Activated B cell treated with CpG ODN at 0.5 μM for 24 hours (primary cell): ENCODE measurements around the gene HNRNPA3. TPM values are rescaled to one million over a fixed set of nuclear protein-coding genes. Genes with fewer than 3 reads are reported as not detected.
A peak's percentile ranks its signal among the peaks of the same experiment; 100 is the strongest.

Experiments
- ATAC-seq: fragments of 200-7000 bp; cut with Tn5 transposase; one replicate; pipeline ENCODE4 v1.10.0; 2021; ENCODE audit warnings: low read depth, mild to moderate bottlenecking, moderate library complexity
- CTCF ChIA-PET: fragments of 350-600 bp; sonication (Branson Sonifier 250); formaldehyde crosslinking; loops from one replicate; lab custom pipeline; 2021; ENCODE audit warnings: antibody characterized with exemption; lab: Charles Lee
- POLR2A ChIA-PET: fragments of 350-600 bp; sonication (Branson Sonifier 250); formaldehyde crosslinking; loops from one replicate; lab custom pipeline; 2021; ENCODE audit warnings: antibody characterized with exemption; lab: Charles Lee
- DNase-seq: peaks from one replicate; pipeline ENCODE4 v3.0.0; 2022
- H3K27ac Mint-ChIP-seq: one replicate; pipeline ENCODE4 v1.8.0; 2020; ENCODE audit warnings: mixed read lengths
- H3K27me3 Mint-ChIP-seq: one replicate; pipeline ENCODE4 v1.8.0; 2021; ENCODE audit warnings: mixed read lengths
- H3K36me3 Mint-ChIP-seq: one replicate; pipeline ENCODE4 v1.8.0; 2021; ENCODE audit warnings: low read depth, mixed read lengths
- H3K4me1 Mint-ChIP-seq: one replicate; pipeline ENCODE4 v1.8.0; 2021; ENCODE audit warnings: mixed read lengths
- H3K4me3 Mint-ChIP-seq: one replicate; pipeline ENCODE4 v1.8.0; 2020; ENCODE audit warnings: mild to moderate bottlenecking, mixed read lengths
- H3K9me3 Mint-ChIP-seq: one replicate; pipeline ENCODE4 v1.8.0; 2020; ENCODE audit warnings: mixed read lengths
- intact Hi-C: fragments of 100-400 bp; cut with micrococcal nuclease; formaldehyde crosslinking; loops from one replicate; pipeline ENCODE4 v1.15.1; 2024
- total RNA-seq: library from RNA; stranded (reverse); gene quantifications from 2 replicates; pipeline ENCODE4 v1.2.3, GENCODE V29; 2022
- TF ChIP-seq, protein P1 (sequence below): fragments of 200-600 bp; IDR thresholded peaks from one replicate; pipeline ENCODE4 v1.8.0; 2022; ENCODE audit warnings: antibody characterized with exemption, mild to moderate bottlenecking

Gene HNRNPA3
- total RNA-seq, 1 donor from 2014 or later, result 254 TPM

DNA sequence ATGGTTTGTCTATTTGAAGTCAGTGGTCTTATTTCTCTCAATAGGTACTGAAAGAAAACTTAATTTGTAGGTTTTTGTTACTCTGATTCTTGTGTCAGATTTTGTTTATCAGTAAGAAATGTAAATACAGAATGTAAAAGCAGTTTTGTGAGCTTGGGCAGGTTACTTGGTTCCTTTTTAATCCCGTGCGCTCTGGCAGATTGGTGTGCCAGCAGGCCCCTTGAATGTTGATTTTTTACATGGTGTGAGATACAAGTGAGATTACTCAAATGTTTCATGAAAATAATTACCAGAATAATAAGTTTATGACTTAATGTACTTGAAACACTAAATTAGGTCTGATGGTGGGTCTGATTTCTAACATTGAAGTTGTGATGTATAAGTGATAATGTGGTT lies 13.4 kb downstream of the HNRNPA3 start:
- Mint-ChIP-seq H3K9me3 (no peaks in the 10 kb centered on the region), H3K36me3 (peaks cover 76% of the 10 kb centered on the region)

DNA sequence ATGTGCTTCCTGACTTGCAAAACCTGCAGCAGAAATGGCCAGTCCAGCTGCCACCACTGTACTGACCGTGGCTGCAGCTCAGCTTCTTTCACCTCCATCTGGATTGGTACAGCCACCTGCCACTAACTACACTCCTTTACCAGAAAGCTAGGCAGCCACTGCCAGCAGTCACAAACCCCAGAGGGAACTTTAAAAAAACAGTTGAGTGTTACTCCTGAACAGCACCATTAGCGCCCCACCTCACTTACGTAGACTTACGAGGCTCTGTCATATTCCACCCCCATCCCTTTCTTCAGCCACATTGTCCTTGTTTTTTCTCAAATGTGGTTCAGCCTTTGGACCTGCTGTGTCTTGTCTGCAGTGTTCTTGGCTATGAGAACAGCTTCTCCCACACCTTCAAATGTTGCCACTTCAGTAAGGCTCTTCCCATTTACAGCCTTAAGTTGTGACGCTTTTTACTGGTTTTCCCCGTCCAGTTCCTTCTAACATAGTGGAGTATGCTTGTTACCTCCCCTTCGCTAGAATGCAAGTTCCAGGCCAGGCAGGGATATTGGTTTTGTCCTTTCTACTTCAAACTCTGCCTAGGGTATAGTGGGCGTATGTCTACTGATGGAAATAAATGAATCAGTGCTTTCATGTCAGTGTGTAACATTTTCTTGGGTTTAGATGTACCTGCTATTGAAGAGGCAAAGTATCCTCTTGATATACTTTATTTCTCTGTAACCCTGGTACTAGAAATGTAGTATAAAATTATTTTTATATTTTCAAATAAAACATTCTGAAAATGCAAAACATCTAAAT lies 17.0 kb downstream of the HNRNPA3 start:
- Mint-ChIP-seq H3K4me3 (no peak overlapping the region), H3K27ac (no peak overlapping the region), H3K4me1 (peaks cover 23% of the 10 kb centered on the region), H3K36me3 (peaks cover 82% of the 10 kb centered on the region), H3K9me3 (no peaks in the 10 kb centered on the region), H3K27me3 (no peaks in the 10 kb centered on the region)
- TF ChIP-seq, protein P1, sequence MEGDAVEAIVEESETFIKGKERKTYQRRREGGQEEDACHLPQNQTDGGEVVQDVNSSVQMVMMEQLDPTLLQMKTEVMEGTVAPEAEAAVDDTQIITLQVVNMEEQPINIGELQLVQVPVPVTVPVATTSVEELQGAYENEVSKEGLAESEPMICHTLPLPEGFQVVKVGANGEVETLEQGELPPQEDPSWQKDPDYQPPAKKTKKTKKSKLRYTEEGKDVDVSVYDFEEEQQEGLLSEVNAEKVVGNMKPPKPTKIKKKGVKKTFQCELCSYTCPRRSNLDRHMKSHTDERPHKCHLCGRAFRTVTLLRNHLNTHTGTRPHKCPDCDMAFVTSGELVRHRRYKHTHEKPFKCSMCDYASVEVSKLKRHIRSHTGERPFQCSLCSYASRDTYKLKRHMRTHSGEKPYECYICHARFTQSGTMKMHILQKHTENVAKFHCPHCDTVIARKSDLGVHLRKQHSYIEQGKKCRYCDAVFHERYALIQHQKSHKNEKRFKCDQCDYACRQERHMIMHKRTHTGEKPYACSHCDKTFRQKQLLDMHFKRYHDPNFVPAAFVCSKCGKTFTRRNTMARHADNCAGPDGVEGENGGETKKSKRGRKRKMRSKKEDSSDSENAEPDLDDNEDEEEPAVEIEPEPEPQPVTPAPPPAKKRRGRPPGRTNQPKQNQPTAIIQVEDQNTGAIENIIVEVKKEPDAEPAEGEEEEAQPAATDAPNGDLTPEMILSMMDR, result no peak
- ChIA-PET POLR2A (interaction anchor here (1.7 to 5.0 kb wide), 2 partner anchors 8 to 34 kb away, joined by 4 to 36 read pairs; partner anchors contain the start of gene NFE2L2), CTCF (interaction anchor here (1.0 to 1.1 kb wide), 2 partner anchors 65 to 187 kb away, joined by 3 read pairs; no protein-coding TSS in a partner anchor)
- no peak for ATAC-seq
- no peak for DNase-seq
- intact Hi-C loops, result loop anchor here (2.0 to 5.0 kb wide), 2 partner anchors 17 to 33 kb away; partner anchors contain the start of gene NFE2L2

More for the DNA sequence above, 13.4 kb downstream of the HNRNPA3 start:
- ATAC-seq, result no peak
- Mint-ChIP-seq H3K4me3 (no peak overlapping the region), H3K4me1 (peaks cover 24% of the 10 kb centered on the region), H3K27me3 (no peaks in the 10 kb centered on the region), H3K27ac (peak overlapping the region; percentile 22)
- CTCF ChIA-PET, result interaction anchor here (0.6 to 2.3 kb wide), 2 partner anchors 27 to 61 kb away, joined by 3 to 7 read pairs; no protein-coding TSS in a partner anchor
- no peak for DNase-seq
- POLR2A ChIA-PET, result interaction anchor here (0.7 to 3.0 kb wide), 6 partner anchors 13 to 38 kb away, joined by 3 to 18 read pairs (median 4); partner anchors contain the start of genes HNRNPA3 and NFE2L2
- intact Hi-C loops, result loop anchor here (1.0 to 5.0 kb wide), 2 partner anchors 10 to 36 kb away; partner anchors contain the start of gene NFE2L2
- TF ChIP-seq, protein P1, result no peak

DNA sequence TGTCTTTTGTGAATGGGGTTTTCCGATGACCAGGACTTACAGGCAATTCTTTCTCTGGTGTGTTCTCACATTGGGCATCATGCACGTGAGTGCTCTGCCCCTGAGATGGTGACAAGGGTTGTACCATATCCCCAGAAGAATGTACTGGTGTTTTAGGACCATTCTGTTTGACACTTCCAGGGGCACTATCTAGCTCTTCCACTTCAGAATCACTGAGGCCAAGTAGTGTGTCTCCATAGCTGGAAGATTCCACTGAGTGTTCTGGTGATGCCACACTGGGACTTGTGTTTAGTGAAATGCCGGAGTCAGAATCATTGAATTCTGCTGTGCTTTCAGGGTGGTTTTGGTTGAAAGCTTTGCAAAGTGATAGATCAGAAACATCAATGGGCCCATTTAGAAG lies 18.7 kb downstream of the HNRNPA3 start:
- no peak for ATAC-seq
- intact Hi-C loops, result loop anchor here (2.0 kb wide), 1 partner anchor 16 kb away; no protein-coding TSS in a partner anchor
- H3K36me3 Mint-ChIP-seq, result peaks cover 84% of the 10 kb centered on the region

DNA sequence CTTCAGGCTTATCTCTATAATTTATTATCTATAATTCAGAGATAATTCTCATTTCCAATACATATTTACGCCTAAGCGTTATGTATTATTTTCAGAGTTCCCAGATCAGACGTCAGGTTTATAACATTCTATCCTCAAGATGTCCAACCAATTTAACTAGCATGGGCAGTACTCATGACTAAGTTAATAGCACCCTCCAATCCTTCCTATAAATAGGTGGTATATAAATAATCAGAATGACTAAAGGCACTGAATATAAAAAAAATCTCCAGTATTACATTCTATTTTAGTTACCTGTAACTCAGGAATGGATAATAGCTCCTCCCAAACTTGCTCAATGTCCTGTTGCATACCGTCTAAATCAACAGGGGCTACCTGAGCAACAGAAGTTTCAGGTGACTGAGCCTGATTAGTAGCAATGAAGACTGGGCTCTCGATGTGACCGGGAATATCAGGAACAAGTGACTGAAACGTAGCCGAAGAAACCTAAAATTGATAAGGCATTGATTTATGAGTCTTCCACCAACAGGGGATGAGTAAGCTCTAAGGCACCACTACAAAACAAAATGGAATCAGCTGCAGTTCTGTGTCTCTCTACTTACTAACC lies 19.6 kb downstream of the HNRNPA3 start:
- Mint-ChIP-seq H3K27ac (no peak overlapping the region), H3K4me1 (peaks cover 14% of the 10 kb centered on the region), H3K36me3 (peaks cover 77% of the 10 kb centered on the region), H3K9me3 (no peaks in the 10 kb centered on the region), H3K4me3 (no peak overlapping the region), H3K27me3 (no peaks in the 10 kb centered on the region)
- DNase-seq, result no peak
- CTCF ChIA-PET, result interaction anchor here (1.0 to 2.1 kb wide), 3 partner anchors 23 to 67 kb away, joined by 3 to 6 read pairs (median 5); no protein-coding TSS in a partner anchor
- TF ChIP-seq, protein P1, result no peak
- intact Hi-C loops, result no loop called here
- no peak for ATAC-seq
- POLR2A ChIA-PET, result interaction anchor here (5.0 kb wide), 1 partner anchor 32 kb away, joined by 36 read pairs; the partner anchor contains the start of gene NFE2L2

More for the DNA sequence above, 18.7 kb downstream of the HNRNPA3 start:
- Mint-ChIP-seq H3K9me3 (no peaks in the 10 kb centered on the region), H3K4me1 (peaks cover 24% of the 10 kb centered on the region), H3K27ac (no peak overlapping the region), H3K27me3 (no peaks in the 10 kb centered on the region), H3K4me3 (no peak overlapping the region)
- TF ChIP-seq, protein P1, result no peak
- ChIA-PET CTCF (interaction anchor here (1.0 to 2.1 kb wide), 2 partner anchors 24 to 66 kb away, joined by 3 to 5 read pairs; no protein-coding TSS in a partner anchor), POLR2A (interaction anchor here (1.7 to 5.0 kb wide), 2 partner anchors 9 to 33 kb away, joined by 4 to 36 read pairs; partner anchors contain the start of gene NFE2L2)
- no peak for DNase-seq
